HG02885 (cell line): ENCODE results near the gene CIRBP.

Experiments
- ATAC-seq: cut with Tn5 transposase; IDR thresholded peaks from one replicate; pipeline ENCODE4 v1.9.1; 2021; ENCODE audit warnings: mild to moderate bottlenecking; ENCODE audit not compliant: unreplicated experiment, poor library complexity

Gene CIRBP

DNA sequence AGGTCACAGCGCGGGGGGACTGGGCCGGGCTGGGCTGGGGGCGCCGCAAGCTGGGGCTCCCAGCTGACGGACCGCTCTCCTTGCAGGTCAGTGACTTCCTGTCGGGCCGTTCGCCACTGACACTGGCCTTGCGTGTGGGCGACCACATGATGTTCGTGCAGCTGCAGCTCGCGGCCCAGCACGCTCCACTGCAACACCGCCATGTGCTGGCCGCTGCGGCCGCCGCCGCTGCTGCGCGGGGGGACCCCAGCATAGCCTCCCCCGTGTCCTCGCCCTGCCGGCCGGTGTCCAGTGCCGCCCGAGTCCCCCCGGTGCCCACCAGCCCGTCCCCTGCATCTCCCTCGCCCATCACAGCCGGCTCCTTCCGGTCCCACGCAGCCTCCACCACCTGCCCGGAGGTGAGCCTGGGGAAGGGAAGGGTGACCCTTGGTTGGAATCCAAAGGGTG, 15.0 kb upstream of the CIRBP start:
- no peak for ATAC-seq

DNA sequence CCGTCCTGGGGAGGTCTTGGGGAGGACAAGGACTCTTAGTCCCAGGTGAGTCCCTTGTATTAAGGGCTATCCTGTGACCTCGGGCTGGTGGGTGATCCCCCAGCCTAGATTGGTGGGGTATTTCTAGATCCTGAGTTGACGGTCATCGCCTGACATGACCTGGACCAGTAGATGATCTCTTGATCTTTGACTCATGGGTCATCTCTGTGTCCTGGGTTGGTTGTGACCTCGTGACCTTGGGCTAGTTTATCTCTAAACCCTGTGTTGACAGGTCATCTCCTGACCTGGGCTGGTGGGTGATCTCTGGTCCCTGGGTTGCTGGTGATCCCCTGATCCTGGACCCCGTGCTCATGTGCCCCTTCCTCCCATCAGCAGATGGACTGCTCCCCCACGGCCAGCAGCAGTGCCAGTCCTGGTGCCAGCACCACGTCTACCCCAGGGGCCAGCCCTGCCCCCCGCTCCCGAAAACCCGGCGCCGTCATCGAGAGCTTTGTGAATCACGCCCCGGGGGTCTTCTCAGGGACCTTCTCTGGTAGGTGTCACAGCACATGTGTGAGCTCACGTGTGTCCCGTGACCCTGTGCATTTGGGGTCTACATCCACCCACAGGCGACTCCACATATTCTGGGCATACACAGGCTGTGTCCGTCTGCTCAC, 14.5 kb upstream of the CIRBP start:
- ATAC-seq, result no peak

DNA sequence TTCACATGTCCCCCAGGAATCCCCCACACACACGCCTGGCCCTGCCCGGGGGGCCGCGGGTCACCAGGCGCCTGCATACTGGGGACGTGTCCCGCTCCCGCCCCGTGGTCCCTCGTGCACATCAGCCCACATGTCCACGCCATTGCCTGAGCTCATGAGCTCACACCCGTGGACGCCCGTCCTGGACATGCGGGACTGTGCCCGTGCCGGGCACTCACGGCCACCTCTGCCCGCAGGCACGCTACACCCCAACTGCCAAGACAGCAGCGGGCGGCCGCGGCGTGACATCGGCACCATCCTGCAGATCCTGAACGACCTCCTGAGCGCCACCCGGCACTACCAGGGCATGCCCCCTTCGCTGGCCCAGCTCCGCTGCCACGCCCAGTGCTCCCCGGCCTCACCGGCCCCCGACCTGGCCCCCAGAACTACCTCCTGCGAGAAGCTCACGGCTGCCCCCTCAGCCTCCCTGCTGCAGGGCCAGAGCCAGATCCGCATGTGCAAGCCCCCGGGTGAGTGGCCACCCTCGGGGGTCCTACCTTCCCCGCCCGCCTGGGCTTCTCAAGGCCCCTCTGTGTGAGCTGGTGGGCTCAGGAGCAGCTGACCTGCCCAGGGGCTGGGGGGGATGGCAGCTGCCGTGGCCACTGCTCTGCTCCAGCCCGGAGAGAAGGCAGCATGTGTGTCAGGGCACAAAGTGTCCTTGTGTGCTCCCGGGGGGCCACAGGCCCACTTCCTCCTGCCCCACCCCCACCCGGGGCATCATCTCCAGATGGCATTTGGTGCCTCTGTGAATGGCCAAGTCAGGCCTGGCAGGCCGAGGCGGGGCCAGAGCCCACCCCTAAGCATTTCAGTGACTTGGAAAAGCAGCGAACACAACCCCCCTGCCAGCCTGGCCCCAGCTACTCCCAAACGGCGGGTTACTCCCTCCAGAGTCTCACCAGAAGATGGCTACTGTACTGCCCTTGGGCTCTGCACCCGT, 13.7 kb upstream of the CIRBP start:
- no peak for ATAC-seq

DNA sequence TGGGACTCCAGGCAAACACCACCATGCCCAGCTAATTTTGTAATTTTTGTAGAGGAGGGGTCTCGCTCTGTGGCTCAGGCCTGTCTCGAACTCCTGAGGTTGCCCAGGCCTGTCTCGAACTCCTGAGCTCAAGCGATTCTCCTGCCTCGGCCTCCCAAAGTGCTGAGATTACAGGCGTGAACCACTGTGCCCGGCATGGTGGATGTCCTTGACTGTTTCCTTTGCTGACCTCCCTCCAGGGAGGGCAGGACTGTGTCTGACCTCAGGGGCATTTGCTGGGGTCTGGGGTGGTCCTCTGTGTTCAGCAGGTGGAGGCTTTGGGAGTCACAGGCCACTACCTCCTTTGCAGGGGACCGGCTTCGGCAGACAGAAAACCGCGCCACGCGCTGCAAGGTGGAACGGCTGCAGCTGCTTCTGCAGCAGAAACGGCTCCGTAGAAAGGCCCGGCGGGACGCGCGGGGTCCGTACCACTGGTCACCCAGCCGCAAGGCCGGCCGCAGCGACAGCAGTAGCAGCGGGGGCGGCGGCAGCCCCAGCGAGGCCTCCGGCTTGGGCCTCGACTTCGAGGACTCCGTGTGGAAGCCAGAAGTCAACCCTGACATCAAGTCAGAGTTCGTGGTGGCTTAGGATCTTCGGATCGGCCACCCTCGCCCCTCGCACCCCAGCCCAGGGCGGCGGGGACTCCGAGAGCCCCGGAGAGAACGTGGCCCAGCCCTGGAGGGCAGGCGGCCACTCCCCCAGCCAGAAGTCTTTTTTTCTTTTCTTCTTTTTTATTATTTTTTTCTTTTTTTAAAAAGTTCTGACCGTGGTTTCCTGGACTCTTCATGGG, 12.3 kb upstream of the CIRBP start:
- no peak for ATAC-seq

DNA sequence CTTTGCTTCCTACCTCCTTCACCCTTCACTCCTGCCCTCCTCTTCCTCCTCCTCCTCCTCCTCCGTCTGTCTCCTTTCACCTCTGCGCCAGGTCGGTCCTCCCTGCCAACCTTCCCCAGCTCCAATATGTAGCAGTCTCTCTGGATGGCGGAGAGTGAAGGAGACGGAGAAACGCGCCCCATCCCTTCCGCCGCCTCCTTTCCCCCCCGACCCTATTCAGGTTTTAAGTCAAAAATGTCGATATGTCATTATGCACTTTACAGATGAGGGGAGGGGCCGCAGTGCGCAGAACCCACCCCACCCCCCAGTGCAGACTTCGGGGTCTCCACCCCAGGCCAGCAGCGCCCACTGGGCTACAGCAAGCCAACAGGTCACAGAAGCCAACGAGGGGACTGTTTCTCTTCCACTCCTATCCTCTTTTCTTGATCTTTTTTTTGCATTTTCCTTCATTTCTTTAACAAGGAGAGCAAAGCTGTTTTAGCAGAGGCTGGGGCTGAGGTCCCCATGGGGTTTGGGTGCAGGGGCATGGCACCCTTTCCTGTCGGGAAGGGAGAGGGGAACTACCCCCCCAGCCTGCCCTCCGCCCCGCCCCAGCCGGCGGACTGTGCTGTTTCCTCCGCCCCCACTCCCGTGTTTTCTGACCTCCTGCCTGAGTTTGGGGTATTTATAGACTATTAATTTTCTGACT, 11.5 kb upstream of the CIRBP start:
- ATAC-seq, result no peak

DNA sequence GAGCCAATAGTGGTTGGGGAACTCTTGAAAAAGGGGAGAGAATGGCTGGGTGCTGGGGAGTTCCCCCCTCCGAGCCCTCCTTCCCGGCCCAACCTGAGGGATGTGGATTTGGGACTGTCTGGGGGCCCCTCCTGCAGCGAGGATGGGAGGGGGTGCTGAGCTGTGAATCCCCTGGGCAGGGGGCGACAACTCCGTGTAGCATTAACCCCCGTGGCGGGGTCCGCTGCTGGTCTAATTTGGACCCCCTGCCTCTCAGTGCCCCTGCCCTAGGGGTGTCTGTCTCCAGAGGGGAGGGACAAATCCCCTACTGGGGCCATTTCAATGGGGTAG, 11.0 kb upstream of the CIRBP start:
- ATAC-seq, result no peak

DNA sequence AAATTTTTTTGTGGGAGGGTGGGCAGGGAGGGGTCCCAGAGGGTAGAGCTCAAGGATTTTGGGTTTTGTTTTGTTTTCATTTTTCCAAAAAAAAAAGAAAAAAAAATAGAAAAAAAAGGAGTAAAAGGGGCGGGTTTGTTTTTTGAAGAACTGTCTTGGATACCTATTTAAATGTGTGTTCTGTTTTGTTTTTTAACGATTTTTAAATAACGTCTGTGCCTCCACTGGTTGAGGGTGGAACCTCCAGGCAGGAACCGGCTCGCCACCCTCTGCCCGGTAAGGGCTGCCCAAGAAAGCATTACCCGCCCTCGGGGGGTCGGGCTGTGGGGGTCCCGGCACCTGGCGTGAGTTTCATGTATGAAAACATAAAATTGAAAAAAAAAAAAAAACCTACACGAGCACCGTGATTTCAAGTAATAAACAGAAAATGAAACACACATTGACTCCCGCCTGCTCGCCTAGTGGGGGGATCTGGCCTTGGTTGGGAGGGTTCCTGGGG, 10.4 kb upstream of the CIRBP start:
- no peak for ATAC-seq

DNA sequence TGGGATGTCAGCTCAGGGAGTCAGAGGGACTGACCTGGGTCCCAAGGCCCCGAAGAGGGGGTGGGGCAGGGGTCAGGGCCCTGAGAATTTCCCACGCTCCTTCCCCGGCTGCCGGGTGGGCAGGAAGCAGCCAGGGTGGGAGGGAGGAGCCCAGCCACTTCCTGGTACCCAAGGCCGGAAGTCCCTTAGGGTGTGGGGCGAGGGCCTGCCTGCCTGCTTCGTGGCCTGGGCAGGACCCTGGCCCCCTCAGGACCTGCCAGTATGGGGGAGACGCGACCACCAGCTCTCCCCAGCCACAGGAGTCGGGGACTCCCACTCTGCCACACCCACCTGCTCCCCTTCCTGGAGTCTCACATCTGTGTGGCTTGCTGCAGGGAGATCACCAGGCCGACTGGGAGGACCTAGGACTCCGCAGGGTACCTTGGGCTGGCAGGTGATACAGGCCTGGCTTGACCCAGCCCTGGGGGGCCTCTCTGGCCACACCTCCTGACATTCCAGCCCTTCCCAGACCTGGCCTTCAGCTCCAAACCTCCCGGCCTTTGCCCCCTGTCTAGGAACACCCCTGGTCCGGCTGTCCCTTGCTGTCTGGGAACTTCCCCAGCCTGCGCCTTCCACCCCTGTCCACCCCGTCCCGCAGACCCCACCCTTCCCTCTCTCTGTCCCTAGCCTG, 9.8 kb upstream of the CIRBP start:
- ATAC-seq, result no peak

DNA sequence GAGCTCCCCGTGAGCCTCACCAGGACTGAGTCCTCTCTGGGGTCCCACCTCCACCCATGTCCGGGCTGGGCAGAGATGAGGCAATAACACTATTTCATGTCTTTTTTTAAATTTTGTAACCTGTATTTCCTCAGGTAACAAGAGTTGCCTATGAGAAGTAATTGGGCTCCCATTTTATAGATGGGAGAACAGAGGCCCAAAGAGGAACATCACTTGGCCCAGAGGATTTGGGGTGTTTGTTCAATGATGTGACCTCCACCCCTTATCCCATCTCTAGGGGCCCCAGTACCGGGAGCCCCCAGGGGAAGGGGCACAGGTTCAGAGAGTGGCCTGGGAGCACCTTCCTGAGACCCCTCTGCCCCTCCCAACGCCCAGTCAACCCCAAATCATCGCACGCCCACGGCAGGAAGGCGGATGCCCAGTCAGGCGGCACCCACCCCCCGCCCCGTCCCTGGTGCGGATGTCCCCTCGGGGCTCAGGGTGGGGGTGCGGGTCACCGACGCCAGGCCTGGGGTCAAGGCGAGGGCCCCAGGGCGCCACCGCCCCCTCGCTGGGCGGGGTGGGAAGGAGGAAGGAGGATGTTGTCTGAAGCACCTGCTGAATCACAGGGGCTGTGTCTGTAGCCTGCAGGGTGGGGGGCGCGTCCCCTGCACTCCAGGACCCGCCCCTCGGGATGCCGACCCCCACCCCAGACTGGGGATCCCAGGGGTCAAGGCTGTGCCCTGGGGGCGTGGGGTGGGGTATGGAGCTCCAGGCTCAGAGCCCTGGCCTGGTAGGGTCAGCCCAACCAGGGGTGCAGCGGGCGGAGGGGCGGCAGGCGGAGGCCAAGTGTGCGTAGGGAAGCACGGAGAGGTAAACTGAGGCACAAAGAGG, 9.0 kb upstream of the CIRBP start:
- ATAC-seq, result no peak

DNA sequence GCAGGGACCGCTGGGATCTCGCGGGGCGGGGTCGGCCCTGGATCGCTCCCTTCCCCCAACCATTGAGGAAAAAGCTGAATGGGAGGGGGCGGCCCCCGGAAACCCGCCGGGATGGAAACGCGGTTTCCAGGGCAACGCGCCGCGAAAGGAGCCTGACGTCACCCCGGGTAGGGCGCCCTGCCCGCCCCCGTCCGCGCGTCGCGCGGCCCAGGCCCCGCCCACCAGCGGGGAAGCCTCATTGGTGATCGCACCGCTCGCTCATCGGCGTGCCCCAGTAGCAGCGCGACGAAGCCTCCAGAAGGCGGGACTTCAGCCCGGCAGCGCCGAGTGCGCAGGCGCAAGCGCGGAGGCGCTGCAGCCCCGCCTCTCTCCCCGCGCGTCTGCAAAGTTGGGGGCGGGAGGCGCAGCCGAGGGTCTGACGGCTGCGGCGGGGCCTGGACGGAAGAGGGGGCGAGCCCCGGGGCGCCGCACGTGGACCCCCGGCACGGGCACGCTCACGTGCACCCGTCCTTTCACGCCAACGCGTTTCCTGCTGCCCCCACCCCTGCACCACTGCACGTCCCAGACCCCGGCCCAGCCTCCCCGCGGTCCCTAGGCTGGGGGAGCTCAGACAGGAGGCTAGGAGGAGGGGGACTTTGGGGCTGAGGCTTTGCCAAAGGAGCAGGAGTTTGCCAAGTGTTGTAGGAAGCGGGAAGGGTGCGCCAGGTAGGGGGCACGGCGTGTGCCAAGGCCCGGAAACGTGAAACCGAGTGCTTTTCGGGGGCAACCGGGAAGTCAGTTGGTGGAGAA, 8.2 kb upstream of the CIRBP start:
- peak; percentile 65 for ATAC-seq

DNA sequence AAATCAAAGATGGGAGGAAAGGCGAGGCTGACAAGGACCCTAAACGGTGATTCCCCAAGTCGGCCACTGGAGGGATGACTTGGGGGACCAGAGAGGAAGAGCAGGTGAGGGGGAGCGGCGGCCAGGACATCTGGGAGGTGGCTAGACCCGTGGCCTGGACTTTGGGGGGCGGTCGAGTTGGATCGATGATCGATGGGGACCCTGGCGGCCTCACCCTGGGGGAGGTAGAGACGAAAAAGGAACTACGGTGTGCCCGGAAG, 7.7 kb upstream of the CIRBP start:
- ATAC-seq, result no peak

DNA sequence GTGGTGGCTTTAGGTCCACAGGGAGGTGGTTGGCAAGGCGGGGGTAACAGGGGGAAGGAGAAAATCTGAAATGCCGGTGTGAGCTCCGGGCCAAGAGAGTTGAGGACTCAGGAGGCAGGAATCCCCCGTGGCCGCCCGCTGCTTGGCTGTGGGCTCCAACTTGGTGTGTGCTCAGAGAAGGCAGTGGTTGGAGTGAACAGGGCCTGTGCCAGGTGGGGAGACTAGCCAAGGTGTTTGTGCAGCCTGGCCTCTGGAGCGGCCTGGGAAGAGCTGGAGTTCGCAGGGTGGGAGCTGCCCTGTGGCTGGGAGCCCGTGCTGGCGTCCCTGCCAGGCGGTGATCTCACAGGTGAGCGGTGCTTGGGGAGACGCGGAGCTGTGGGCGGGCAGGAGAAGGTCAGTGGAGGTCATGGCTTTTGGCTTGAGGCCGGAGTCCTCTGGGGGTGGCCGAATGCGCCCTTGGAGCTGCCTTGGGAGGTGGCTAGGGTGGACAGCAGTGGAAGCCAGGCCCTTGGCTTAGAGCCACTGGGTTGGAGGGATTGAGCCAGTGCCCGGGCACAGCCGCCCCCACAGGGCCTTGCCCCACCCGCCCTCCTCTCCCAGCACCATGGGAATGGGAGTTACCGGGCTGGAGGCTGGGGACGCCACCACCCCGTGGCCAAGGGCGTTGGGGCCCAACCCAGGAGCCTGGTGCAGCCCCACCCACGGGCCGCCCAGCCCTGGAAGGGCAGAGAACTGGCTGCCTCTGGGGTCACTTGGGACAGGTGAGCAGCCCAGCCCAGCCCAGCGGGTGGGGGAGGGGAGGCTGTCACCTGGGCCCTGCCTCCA, 7.1 kb upstream of the CIRBP start:
- ATAC-seq, result no peak

DNA sequence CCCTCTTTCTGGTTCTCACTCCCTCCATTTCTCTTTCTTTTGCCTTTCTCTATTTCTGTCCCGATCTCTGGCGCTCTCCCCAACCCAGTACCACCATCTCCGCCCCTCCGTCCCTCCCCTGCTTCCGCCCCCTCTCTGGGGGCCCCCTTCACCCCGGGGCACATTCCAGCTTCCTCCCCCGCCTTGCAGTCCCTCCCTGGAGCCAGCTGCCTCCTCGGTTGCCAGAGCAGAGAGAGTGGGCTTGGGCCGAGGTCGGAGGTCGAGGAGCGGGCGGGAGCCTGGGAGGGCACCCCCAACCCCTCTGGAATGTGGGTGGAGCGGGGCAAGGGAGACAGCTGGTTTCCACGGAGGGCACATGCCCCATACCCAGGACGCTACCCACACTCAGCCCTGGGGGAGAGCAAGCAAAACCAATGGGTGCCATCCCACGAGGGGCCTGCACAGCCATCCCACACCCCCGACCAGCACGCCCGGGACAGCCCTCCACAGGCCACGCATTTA, 6.5 kb upstream of the CIRBP start:
- ATAC-seq, result no peak

DNA sequence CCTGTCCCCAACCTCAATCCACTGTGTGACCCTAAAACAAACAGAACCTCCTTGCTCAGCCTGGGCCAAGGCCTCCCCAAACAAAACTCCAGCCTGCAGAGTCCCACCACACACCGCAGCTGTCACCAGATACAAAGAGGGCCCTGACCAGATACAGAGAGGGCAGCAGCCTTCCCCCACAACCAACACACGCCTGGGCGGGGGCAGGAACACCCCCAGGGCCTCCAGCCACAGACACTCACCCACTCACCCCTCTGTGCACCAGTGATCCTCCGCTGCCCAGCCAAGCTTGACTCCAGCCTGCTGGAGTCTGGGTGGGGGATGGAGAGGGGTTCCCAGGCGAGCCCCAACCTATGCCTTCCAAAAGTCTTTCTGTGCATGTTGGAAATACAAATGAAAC, 5.9 kb upstream of the CIRBP start:
- no peak for ATAC-seq

DNA sequence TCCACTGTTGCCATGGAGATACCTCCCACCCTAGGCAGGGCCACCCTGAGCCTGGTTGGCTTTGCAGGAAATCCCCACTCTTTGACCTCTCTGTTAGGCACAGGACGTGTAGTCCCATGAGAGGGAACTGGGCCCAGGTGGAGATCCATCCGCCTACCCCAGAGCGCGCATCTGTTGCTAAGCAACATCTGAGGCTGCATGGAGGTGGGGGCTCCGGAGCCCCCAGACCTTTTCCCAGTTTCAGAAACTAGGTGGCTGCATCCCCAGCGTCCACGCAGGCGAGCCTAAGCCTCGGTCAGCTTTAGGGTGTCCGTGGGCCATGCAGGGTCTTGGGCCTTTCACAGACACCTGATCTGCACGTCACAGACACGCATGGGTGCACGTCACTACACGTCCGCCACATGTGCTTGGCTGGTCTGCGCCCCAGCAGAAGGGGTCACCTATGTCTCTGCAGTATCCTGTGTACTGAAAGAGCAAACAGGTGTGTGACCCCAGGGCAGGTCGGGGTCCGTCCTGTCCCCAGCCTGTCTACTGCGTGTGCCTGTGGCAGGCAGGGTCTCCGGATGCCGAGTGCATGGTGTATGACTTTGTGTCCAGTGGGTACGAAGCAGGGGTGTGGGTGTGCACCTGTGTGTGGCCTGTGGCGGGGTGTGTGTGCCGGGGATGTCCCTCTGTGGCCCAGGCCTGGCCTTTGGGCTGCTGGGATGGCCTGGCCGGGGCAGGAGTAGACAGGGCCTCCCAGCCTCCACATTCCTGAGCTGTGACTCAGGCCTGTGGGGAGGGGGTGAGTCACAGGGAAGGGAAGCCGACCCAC, 4.1 kb upstream of the CIRBP start:
- ATAC-seq, result no peak

DNA sequence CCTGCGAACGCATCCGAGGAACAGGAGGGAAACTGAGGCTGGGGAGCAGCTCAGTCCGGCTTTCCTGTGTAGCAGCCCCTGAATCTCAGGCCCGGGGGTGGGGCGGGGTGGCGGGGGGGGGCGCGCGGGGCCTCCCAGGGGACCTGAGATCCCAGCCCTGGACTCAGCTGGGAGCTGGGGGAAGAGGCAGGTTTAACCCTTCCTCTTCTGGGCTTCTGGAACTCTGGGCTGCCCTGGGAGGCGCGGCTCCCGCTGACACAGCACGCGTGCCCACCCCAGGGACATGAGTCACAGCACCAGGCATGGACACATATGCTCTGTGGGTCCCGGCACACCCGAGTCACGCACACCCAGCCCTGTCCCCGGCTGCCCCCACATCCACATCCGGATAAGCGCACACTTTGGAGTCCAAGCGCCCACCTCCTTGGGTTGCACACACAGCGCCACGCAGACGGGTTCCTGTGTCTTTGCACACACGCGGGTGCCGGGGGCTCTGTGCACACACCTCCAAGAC, 3.5 kb upstream of the CIRBP start:
- ATAC-seq, result no peak
